ENCODE results near the gene SPAG17. TPM values are rescaled to one million over a fixed set of nuclear protein-coding genes. Genes with fewer than 3 reads are reported as not detected.

The SPAG17 gene
- total RNA-seq, 1 donor from 2014 or later = 1.9 TPM

DNA sequence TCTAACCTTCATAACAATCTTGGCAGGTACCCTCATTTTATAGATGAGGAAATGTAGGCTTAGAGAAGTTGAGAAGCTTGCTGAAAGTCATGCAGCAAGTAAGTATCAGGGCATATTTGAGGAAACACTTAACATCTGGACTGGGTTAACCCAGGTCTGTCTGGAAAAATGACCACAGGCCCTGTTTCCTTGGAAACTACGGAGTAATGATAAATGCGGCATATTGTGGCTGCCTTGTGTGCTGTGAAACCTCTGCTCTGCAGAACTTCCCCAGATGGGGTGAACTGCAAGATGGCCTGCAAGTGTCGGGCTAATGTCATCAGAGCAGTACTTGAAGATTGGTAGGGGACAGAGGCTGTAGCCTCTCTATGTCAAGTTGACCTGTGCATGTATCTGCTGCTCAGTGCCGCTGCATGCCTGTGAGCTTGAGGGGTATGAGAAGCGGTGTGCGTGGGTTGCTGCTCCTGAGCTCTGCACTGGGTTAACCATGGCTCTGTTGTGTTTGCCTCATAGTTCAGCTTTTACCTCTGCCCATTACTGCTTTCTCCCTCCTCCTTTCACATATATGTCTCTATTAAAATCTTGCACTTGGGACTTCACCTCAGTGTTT lies 172.4 kb downstream of the SPAG17 start:
- H3K27ac ChIP-seq (ENCODE audit: low read depth, low read length) = no peak overlapping the region
- no peaks in the 10 kb centered on the region for H3K27me3 ChIP-seq (ENCODE audit: insufficient read depth, low read length)
- no peak overlapping the region for H3K9ac ChIP-seq (ENCODE audit: low read length)
- H2AFZ ChIP-seq (ENCODE audit: low read depth, low read length) = no peak overlapping the region
- no peaks in the 10 kb centered on the region for H3K36me3 Mint-ChIP-seq (ENCODE audit: low read depth, unreplicated experiment)
- H3K4me3 ChIP-seq (ENCODE audit: insufficient read depth, low read depth, low read length) = no peak overlapping the region
- TF ChIP-seq, protein P1, sequence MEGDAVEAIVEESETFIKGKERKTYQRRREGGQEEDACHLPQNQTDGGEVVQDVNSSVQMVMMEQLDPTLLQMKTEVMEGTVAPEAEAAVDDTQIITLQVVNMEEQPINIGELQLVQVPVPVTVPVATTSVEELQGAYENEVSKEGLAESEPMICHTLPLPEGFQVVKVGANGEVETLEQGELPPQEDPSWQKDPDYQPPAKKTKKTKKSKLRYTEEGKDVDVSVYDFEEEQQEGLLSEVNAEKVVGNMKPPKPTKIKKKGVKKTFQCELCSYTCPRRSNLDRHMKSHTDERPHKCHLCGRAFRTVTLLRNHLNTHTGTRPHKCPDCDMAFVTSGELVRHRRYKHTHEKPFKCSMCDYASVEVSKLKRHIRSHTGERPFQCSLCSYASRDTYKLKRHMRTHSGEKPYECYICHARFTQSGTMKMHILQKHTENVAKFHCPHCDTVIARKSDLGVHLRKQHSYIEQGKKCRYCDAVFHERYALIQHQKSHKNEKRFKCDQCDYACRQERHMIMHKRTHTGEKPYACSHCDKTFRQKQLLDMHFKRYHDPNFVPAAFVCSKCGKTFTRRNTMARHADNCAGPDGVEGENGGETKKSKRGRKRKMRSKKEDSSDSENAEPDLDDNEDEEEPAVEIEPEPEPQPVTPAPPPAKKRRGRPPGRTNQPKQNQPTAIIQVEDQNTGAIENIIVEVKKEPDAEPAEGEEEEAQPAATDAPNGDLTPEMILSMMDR (IDR thresholded peaks at IDR 0.05; ENCODE audit: insufficient read depth, low read depth, low read length) = no peak
- no peak for TF ChIP-seq EZH2 (IDR thresholded peaks at IDR 0.05; ENCODE audit: insufficient read depth, low read length)
- H3K79me2 ChIP-seq (ENCODE audit: insufficient read depth, low read length) = no peaks in the 10 kb centered on the region
- H4K20me1 ChIP-seq (ENCODE audit: insufficient read depth, low read length) = no peaks in the 10 kb centered on the region
- no peak overlapping the region for H3K4me2 ChIP-seq (ENCODE audit: low read length)
- no peaks in the 10 kb centered on the region for H3K4me1 Mint-ChIP-seq (ENCODE audit: low read depth, unreplicated experiment)
- no peaks in the 10 kb centered on the region for H3K4me1 ChIP-seq (ENCODE audit: insufficient read depth, low read length)
- H3K4me3 Mint-ChIP-seq (ENCODE audit: unreplicated experiment) = no peak overlapping the region
- no peak for DNase-seq (ENCODE audit: low read depth)
- H3K27ac Mint-ChIP-seq (ENCODE audit: unreplicated experiment) = no peak overlapping the region
- no peak for FAIRE-seq
- H3K9me3 Mint-ChIP-seq (ENCODE audit: unreplicated experiment) = no peaks in the 10 kb centered on the region
- H3K9me3 ChIP-seq (ENCODE audit: insufficient read depth, low read depth, low read length) = no peaks in the 10 kb centered on the region
- no peaks in the 10 kb centered on the region for H3K27me3 Mint-ChIP-seq (ENCODE audit: low read depth, unreplicated experiment)
- H3K36me3 ChIP-seq (ENCODE audit: insufficient read depth, low read length) = no peaks in the 10 kb centered on the region

DNA sequence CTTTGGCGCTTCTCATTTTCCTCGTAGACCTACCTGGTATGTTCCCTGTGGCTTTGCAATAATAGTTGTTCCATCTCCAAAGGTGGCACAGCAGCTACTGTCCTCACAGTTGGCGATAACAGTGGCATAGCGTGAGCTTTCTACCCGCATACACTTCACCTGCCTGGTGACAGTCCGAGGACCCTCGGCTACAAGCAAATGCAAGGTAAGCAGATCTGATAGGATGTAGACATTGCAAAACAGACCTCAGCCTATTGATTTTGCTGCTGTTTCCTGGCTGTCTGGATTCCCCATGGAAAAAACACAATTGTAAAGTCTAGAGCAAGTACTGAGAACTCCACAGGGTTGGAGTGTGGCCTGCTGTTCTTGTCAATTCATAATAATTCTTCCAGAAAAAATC lies 177.0 kb downstream of the SPAG17 start:
- Mint-ChIP-seq H3K4me3 (ENCODE audit: unreplicated experiment) (no peak overlapping the region), H3K27me3 (ENCODE audit: low read depth, unreplicated experiment) (no peaks in the 10 kb centered on the region), H3K27ac (ENCODE audit: unreplicated experiment) (no peak overlapping the region), H3K36me3 (ENCODE audit: low read depth, unreplicated experiment) (no peaks in the 10 kb centered on the region), H3K4me1 (ENCODE audit: low read depth, unreplicated experiment) (no peaks in the 10 kb centered on the region), H3K9me3 (ENCODE audit: unreplicated experiment) (peaks cover 4% of the 10 kb centered on the region)
- Histone ChIP-seq H3K4me1 (ENCODE audit: insufficient read depth, low read length) (no peaks in the 10 kb centered on the region), H3K4me2 (ENCODE audit: low read length) (no peak overlapping the region), H3K9me3 (ENCODE audit: insufficient read depth, low read depth, low read length) (no peaks in the 10 kb centered on the region), H3K27ac (ENCODE audit: low read depth, low read length) (no peak overlapping the region), H3K27me3 (ENCODE audit: insufficient read depth, low read length) (no peaks in the 10 kb centered on the region), H3K79me2 (ENCODE audit: insufficient read depth, low read length) (no peaks in the 10 kb centered on the region), H3K36me3 (ENCODE audit: insufficient read depth, low read length) (no peaks in the 10 kb centered on the region), H2AFZ (ENCODE audit: low read depth, low read length) (no peak overlapping the region), H3K4me3 (ENCODE audit: insufficient read depth, low read depth, low read length) (no peak overlapping the region), H3K9ac (ENCODE audit: low read length) (no peak overlapping the region), H4K20me1 (ENCODE audit: insufficient read depth, low read length) (no peaks in the 10 kb centered on the region)
- DNase-seq (ENCODE audit: low read depth) (no peak), FAIRE-seq (no peak)
- TF ChIP-seq, protein P1 (IDR thresholded peaks at IDR 0.05; ENCODE audit: insufficient read depth, low read depth, low read length) = no peak

DNA sequence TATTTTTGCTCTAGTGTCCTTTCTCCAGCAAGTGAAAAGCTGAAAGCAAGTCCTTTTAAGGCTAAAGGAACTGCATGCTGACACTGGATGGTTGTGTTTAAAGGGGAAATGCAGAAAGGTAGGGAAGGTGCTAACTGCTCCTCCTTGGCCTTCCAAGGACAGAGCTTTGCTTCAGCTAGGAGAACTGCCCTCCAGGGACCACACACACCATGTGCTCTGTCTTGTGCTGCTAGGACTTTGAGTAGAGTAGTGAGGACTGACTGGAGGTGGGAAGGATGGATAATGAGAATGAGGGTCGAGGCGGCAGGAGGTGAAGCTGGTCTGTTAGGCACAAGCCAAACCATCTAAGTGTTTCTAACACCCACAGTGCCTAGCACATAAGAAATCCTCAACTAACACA lies 177.6 kb downstream of the SPAG17 start:
- H4K20me1 ChIP-seq (ENCODE audit: insufficient read depth, low read length) = no peaks in the 10 kb centered on the region
- Mint-ChIP-seq H3K36me3 (ENCODE audit: low read depth, unreplicated experiment) (no peaks in the 10 kb centered on the region), H3K4me1 (ENCODE audit: low read depth, unreplicated experiment) (no peaks in the 10 kb centered on the region), H3K4me3 (ENCODE audit: unreplicated experiment) (no peak overlapping the region), H3K9me3 (ENCODE audit: unreplicated experiment) (peaks cover 4% of the 10 kb centered on the region), H3K27me3 (ENCODE audit: low read depth, unreplicated experiment) (no peaks in the 10 kb centered on the region), H3K27ac (ENCODE audit: unreplicated experiment) (no peak overlapping the region)
- no peaks in the 10 kb centered on the region for H3K27me3 ChIP-seq (ENCODE audit: insufficient read depth, low read length)
- no peak for TF ChIP-seq EZH2 (IDR thresholded peaks at IDR 0.05; ENCODE audit: insufficient read depth, low read length)
- TF ChIP-seq, protein P1 (IDR thresholded peaks at IDR 0.05; ENCODE audit: insufficient read depth, low read depth, low read length) = no peak
- no peak overlapping the region for H3K9ac ChIP-seq (ENCODE audit: low read length)
- no peak overlapping the region for H3K4me2 ChIP-seq (ENCODE audit: low read length)
- no peak overlapping the region for H3K27ac ChIP-seq (ENCODE audit: low read depth, low read length)
- no peaks in the 10 kb centered on the region for H3K9me3 ChIP-seq (ENCODE audit: insufficient read depth, low read depth, low read length)
- DNase-seq (ENCODE audit: low read depth) = no peak
- no peak overlapping the region for H3K4me3 ChIP-seq (ENCODE audit: insufficient read depth, low read depth, low read length)
- no peak overlapping the region for H2AFZ ChIP-seq (ENCODE audit: low read depth, low read length)
- no peak for FAIRE-seq
- no peaks in the 10 kb centered on the region for H3K36me3 ChIP-seq (ENCODE audit: insufficient read depth, low read length)
- no peaks in the 10 kb centered on the region for H3K4me1 ChIP-seq (ENCODE audit: insufficient read depth, low read length)
- no peaks in the 10 kb centered on the region for H3K79me2 ChIP-seq (ENCODE audit: insufficient read depth, low read length)

Measured in astrocyte (in vitro differentiated cells and primary cell).